C4-2B (cell line): ENCODE results near the gene RNF166.

Source experiments
- H3K27ac ChIP-seq: fragments of 450-650 bp; 2 replicates; pipeline ENCODE4 v1.5.1; 2017
- ZFX ChIP-seq: fragments of 450-650 bp; IDR thresholded peaks from 2 replicates; pipeline ENCODE4 v1.6.1; 2017
- TF ChIP-seq, protein P1 (sequence below): fragments of 450-650 bp; conservative IDR thresholded peaks from 2 replicates; pipeline ENCODE4 v1.5.1; 2017; ENCODE audit warnings: mild to moderate bottlenecking

The RNF166 gene

GRCh38 chr16:88732961-88733294, 26.7 kb upstream of the RNF166 start:
- peak overlapping the region; percentile 12; the same call in 1 of the 2 replicates for H3K27ac ChIP-seq
- TF ChIP-seq, protein P1, sequence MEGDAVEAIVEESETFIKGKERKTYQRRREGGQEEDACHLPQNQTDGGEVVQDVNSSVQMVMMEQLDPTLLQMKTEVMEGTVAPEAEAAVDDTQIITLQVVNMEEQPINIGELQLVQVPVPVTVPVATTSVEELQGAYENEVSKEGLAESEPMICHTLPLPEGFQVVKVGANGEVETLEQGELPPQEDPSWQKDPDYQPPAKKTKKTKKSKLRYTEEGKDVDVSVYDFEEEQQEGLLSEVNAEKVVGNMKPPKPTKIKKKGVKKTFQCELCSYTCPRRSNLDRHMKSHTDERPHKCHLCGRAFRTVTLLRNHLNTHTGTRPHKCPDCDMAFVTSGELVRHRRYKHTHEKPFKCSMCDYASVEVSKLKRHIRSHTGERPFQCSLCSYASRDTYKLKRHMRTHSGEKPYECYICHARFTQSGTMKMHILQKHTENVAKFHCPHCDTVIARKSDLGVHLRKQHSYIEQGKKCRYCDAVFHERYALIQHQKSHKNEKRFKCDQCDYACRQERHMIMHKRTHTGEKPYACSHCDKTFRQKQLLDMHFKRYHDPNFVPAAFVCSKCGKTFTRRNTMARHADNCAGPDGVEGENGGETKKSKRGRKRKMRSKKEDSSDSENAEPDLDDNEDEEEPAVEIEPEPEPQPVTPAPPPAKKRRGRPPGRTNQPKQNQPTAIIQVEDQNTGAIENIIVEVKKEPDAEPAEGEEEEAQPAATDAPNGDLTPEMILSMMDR = no peak
- TF ChIP-seq ZFX = no peak

GRCh38 chr16:88732172-88732960, 26.2 kb upstream of the RNF166 start:
- TF ChIP-seq, protein P1 = no peak
- TF ChIP-seq ZFX = no peak
- peak overlapping the region; percentile 12 for H3K27ac ChIP-seq

- TF ChIP-seq, protein P1 = no peak
- no peak for TF ChIP-seq ZFX
- H3K27ac ChIP-seq = peak overlapping the region; percentile 4
Measured at GRCh38 chr16:88731699-88732098, 25.5 kb upstream of the RNF166 start.

DNA sequence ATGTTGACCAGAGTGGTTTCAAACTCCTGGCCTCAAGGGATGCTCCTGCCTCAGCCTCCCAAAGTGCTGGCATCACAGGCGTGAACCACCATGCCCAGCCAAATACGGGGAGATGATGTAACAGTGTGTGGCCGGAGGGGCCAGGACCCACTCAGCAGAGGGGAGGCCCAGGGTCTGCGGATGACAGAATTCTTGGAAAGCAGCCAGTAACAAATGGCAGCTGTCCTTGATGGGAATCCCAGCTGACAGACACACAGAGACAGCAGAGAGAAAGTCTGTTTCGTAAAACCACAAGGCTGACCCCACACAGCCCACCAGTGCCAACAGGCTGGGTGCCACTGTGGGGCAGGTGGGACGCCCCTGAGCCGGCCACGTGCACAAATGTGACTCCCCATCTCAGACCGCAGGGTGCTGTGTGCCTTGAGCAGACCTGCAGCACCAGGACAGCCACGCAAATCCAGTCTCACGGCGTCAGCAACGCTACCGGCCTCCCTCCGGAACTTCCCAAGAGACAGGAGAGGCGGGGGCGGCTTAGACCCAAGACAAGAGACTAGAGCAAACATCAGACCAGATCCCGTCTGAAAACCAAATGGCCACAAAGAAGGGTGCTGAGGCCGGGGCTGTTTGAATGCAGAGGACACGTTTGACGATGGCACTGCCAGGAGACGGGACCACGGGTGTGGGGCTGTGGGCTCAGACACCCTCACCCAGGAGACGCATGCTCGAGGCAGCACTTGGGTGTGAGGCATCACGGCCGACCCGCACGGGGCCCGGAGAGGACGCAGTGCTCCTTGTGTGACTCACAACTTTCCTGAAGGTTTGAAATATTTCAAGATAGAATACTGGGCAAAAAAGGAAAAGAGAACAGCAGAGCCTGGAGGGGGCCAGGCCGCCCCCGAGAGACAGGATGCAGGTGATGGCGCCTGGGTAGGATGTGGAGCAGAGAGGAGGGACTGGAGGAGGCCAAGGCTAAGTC, 24.7 kb upstream of the RNF166 start:
- TF ChIP-seq, protein P1 = no peak
- no peak for TF ChIP-seq ZFX
- H3K27ac ChIP-seq = peak overlapping the region; percentile 4

- no peak for TF ChIP-seq ZFX
- TF ChIP-seq, protein P1 = no peak
Measured at GRCh38 chr16:88727871-88728270, 21.7 kb upstream of the RNF166 start.

DNA sequence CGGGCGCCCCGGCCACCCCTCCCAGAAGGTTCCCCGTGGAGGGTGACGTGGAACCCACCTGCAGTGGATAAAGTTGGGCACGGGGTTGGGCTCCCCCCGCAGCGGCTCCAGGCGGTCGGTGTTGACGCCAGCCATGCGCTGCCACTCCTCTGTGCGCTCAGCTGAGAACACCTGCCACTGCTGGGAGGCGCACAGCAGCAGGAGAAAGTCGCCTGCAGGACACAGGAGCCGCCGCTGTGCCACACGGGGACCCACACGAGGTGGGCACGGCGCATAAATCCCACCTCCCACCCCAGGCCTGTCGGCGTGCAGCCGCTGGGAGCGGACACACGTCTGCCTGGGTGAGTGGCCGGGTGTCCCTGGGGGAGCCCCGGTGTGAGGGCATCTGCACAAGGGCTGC, 20.8 kb upstream of the RNF166 start:
- peak overlapping the region; percentile 76 for H3K27ac ChIP-seq
- no peak for TF ChIP-seq ZFX

More at GRCh38 chr16:88727871-88728270, 21.7 kb upstream of the RNF166 start:
- peak overlapping the region; percentile 76 for H3K27ac ChIP-seq

DNA sequence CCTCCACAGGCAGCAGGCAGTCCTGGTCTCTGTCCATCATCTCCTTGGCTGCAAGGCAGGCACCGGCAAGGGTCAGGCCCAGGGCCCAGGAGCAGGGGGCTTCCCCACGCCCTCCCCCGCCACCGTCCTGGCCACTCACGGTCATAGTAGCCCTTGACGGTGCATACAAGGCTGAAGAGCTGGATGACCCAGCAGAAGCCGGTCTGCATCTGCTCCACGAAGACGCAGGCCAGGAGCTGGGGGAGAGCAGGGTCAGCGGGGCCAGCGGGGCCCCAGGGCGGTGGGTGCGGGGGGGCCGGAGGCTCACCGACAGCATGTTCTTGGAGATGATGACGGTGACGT, 20.2 kb upstream of the RNF166 start:
- no peak overlapping the region for H3K27ac ChIP-seq
- TF ChIP-seq, protein P1 = no peak
- no peak for TF ChIP-seq ZFX
